ENCODE data around the gene CHCHD3.

Gene CHCHD3

GRCh38 chr7:132740176-132740575 is 341.7 kb downstream of the CHCHD3 start:
- no peak for TF ChIP-seq CTCF (IDR thresholded peaks at IDR 0.05)
- H3K4me3 ChIP-seq: no peak overlapping the region
- DNase-seq (ENCODE audit: low spot score): no peak
- no peak overlapping the region for H3K27ac ChIP-seq

GRCh38 chr7:132739271-132739955 is 342.5 kb downstream of the CHCHD3 start:
- Histone ChIP-seq H3K4me3 (no peak overlapping the region), H3K27ac (no peak overlapping the region)
- no peak for DNase-seq (ENCODE audit: low spot score)
- no peak for TF ChIP-seq CTCF (IDR thresholded peaks at IDR 0.05)

GRCh38 chr7:132738254-132738653 is 343.6 kb downstream of the CHCHD3 start:
- Histone ChIP-seq H3K27ac (no peak overlapping the region), H3K4me3 (no peak overlapping the region)
- no peak for TF ChIP-seq CTCF (IDR thresholded peaks at IDR 0.05)
- no peak for DNase-seq (ENCODE audit: low spot score)

GRCh38 chr7:132735476-132735875 is 346.4 kb downstream of the CHCHD3 start:
- Histone ChIP-seq H3K4me3 (no peak overlapping the region), H3K27ac (no peak overlapping the region)
- DNase-seq (ENCODE audit: low spot score): no peak
- no peak for TF ChIP-seq CTCF (IDR thresholded peaks at IDR 0.05)
